MCF 10A (cell line): ENCODE data around the gene KLRD1. TPM values are rescaled to one million over a fixed set of nuclear protein-coding genes. Genes with fewer than 3 reads are reported as not detected.

Experiments
- BruUV-seq: library from RNA; stranded (reverse); fragments of 400-500 nt; replicated peaks from 2 replicates; lab custom pipeline; 2021; lab: Mats Ljungman, UMichigan
- CTCF ChIA-PET: fragments of 300-600 bp; sonication (Branson Sonifier 250); formaldehyde crosslinking; extraction: SDS; loops from one replicate; lab custom pipeline; 2021; ENCODE audit warnings: antibody characterized with exemption, inconsistent platforms; lab: Yijun Ruan, JAX
- POLR2A ChIA-PET: fragments of 300-600, 350-650 bp; sonication (Branson Sonifier 250); formaldehyde crosslinking; extraction: SDS; loops from one replicate; lab custom pipeline; 2020; ENCODE audit warnings: antibody characterized with exemption, inconsistent platforms; lab: Yijun Ruan, JAX
- DNase-seq: peaks from one replicate; pipeline ENCODE4 v3.0.0-alpha.2; 2018; ENCODE audit not compliant: unreplicated experiment
- H3K27ac Mint-ChIP-seq: one replicate; pipeline ENCODE4 v1.8.0; 2022; ENCODE audit warnings: mild to moderate bottlenecking, low read depth, mixed read lengths; ENCODE audit not compliant: unreplicated experiment
- H3K27me3 Mint-ChIP-seq: one replicate; pipeline ENCODE4 v1.8.0; 2022; ENCODE audit warnings: mixed read lengths; ENCODE audit not compliant: insufficient read depth, unreplicated experiment
- H3K36me3 Mint-ChIP-seq: one replicate; pipeline ENCODE4 v1.8.0; 2022; ENCODE audit warnings: mild to moderate bottlenecking, moderate library complexity, mixed read lengths; ENCODE audit not compliant: insufficient read depth, unreplicated experiment
- H3K4me1 Mint-ChIP-seq: one replicate; pipeline ENCODE4 v1.8.0; 2022; ENCODE audit warnings: mixed read lengths; ENCODE audit not compliant: insufficient read depth, unreplicated experiment
- H3K4me3 Mint-ChIP-seq: one replicate; pipeline ENCODE4 v1.8.0; 2022; ENCODE audit warnings: mild to moderate bottlenecking, moderate library complexity, mixed read lengths; ENCODE audit not compliant: unreplicated experiment
- H3K9me3 Mint-ChIP-seq: one replicate; pipeline ENCODE4 v1.8.0; 2022; ENCODE audit warnings: mixed read lengths; ENCODE audit not compliant: unreplicated experiment
- CTCF ChIP-seq: fragments of 200-600 bp; IDR thresholded peaks from one replicate; pipeline ENCODE4 v1.8.0; 2022; ENCODE audit warnings: antibody characterized with exemption, mild to moderate bottlenecking; ENCODE audit not compliant: unreplicated experiment
- intact Hi-C: fragments of 100-400 bp; cut with micrococcal nuclease; formaldehyde crosslinking; loops from 2 replicates; pipeline ENCODE4 v1.14.1; 2022
- total RNA-seq: library from RNA; stranded (reverse); gene quantifications from 2 replicates; pipeline ENCODE4 v1.2.3, GENCODE V29; 2022

Gene KLRD1
- total RNA-seq, 1 experiment from 2014 or later, result not detected

GRCh38 chr12:10363914-10364814, 56.5 kb downstream of the KLRD1 start:
- H3K27ac Mint-ChIP-seq, result no peak overlapping the region
- POLR2A ChIA-PET, result interaction anchor here (0.8 to 5.9 kb wide), 15 partner anchors 10 to 1667 kb away, joined by 3 to 135 read pairs (median 8); partner anchors contain the start of genes GABARAPL1, KLRC3, MAGOHB and RIMKLB
- H3K27me3 Mint-ChIP-seq, result no peaks in the 10 kb centered on the region
- H3K36me3 Mint-ChIP-seq, result peaks cover 7% of the 10 kb centered on the region
- intact Hi-C loops, result loop anchor here (1.0 to 2.0 kb wide), 4 partner anchors 25 to 129 kb away; no protein-coding TSS in a partner anchor
- TSS peak; percentile 31 for BruUV-seq
- TF ChIP-seq CTCF, result no peak
- H3K4me3 Mint-ChIP-seq, result no peak overlapping the region
- peaks cover 8% of the 10 kb centered on the region for H3K9me3 Mint-ChIP-seq
- peaks cover 22% of the 10 kb centered on the region for H3K4me1 Mint-ChIP-seq
- peak; percentile 70 for DNase-seq
- CTCF ChIA-PET, result interaction anchor here (0.6 to 4.6 kb wide), 8 partner anchors 28 to 360 kb away, joined by 3 to 35 read pairs (median 16); no protein-coding TSS in a partner anchor

DNA sequence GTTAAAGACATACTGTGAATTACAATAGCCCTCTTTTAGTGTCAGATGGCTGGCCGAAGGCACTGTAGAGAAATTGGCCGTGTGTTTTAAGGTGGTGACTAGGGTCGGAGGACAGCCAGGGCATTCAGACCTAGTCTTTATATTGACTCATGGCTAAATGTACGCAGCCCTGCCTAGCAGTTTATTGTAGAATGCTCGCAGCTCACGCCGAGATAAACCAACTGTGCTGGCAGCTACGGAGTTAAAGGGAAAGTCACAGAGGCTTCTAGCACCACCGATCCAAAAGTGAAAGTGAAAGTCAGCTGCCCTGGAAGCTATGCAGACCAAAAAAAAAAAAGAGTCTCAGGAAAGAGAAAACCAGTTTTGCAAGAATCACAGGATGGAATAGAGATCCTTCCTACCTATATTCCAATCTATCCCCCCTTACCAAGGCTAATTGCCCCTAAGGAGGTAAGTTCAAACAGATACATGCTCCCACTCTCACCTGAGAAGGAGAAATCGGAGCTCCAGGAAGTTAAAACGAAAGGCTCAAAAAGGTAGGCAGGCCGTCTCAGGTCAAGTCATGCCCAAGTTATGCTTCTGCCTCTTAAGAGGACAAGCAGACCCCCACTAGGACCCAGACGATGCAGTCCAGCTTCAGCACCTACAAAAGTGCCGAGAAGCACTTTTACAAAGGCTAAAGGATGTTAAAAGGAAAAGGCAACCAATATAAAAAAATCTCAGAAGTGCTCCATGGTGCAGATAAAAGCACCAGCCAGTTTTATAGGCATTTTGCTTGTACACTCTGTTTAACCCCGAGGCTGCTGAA, 57.3 kb downstream of the KLRD1 start:
- POLR2A ChIA-PET, result interaction anchor here (0.7 to 5.9 kb wide), 18 partner anchors 10 to 359 kb away, joined by 3 to 135 read pairs (median 6); partner anchors contain the start of genes GABARAPL1, KLRC3, MAGOHB and YBX3
- no peak overlapping the region for H3K27ac Mint-ChIP-seq
- DNase-seq, result peak; percentile 83

DNA sequence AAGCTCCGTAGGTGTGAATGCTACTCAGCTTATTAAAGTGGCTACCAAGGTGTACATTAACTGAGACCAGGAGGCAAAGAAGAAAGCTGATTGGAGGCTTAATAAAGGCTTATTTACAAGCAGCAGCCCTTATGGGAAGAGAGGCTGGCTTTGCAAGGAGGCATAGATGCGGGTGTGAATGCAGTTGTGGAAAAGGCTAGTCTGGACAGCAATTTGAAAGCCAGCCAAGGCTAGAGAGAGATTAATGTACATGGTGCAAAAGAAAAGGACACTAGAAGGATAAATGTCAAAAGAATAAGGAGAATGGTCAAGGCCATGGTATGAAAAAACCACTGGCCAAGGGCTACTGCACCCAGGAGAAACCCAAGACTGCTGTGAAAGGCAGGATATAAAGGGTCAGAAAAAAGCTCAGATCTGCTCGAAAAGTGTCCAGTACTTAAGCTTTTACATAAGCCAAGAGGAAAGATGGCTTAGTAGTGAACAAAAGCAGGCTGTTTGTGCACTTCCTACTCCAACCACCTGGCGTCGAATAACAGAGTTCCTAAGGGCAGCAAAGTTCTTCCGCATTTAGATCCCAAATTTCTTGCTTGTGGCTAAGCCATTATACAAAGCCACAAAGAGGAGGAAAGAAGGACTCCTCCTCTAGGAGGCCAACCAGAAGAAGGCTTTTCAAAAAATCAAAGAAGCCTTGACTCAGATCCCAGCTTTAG, 58.2 kb downstream of the KLRD1 start:
- POLR2A ChIA-PET, result interaction anchor here (0.6 to 5.9 kb wide), 21 partner anchors 9 to 358 kb away, joined by 3 to 135 read pairs (median 4); partner anchors contain the start of genes GABARAPL1, KLRC3 and YBX3
- no peak for DNase-seq
- H3K36me3 Mint-ChIP-seq, result peaks cover 20% of the 10 kb centered on the region

More for the DNA sequence above, 57.3 kb downstream of the KLRD1 start:
- H3K4me1 Mint-ChIP-seq, result peaks cover 22% of the 10 kb centered on the region
- peaks cover 8% of the 10 kb centered on the region for H3K9me3 Mint-ChIP-seq
- TF ChIP-seq CTCF, result no peak
- CTCF ChIA-PET, result interaction anchor here (0.6 to 4.6 kb wide), 17 partner anchors 17 to 359 kb away, joined by 3 to 35 read pairs (median 4); no protein-coding TSS in a partner anchor
- intact Hi-C loops, result loop anchor here (1.0 to 2.0 kb wide), 4 partner anchors 26 to 130 kb away; no protein-coding TSS in a partner anchor
- peaks cover 13% of the 10 kb centered on the region for H3K36me3 Mint-ChIP-seq
- no peaks in the 10 kb centered on the region for H3K27me3 Mint-ChIP-seq
- no TSS peak for BruUV-seq
- no peak overlapping the region for H3K4me3 Mint-ChIP-seq

More for the DNA sequence above, 58.2 kb downstream of the KLRD1 start:
- BruUV-seq, result no TSS peak
- H3K27me3 Mint-ChIP-seq, result no peaks in the 10 kb centered on the region
- intact Hi-C loops, result loop anchor here (2.0 kb wide), 3 partner anchors 27 to 131 kb away; no protein-coding TSS in a partner anchor
- H3K9me3 Mint-ChIP-seq, result peaks cover 8% of the 10 kb centered on the region
- H3K27ac Mint-ChIP-seq, result no peak overlapping the region
- TF ChIP-seq CTCF, result no peak
- CTCF ChIA-PET, result interaction anchor here (0.6 to 4.6 kb wide), 27 partner anchors 10 to 808 kb away, joined by 3 to 35 read pairs (median 4); partner anchors contain the start of gene CLEC7A
- H3K4me1 Mint-ChIP-seq, result peaks cover 20% of the 10 kb centered on the region
- no peak overlapping the region for H3K4me3 Mint-ChIP-seq
